Activated CD8-positive, alpha-beta memory T cell treated with anti-CD3 and anti-CD28 coated beads for 48 hours (primary cell): ENCODE measurements around the gene MAP3K5.
"Not testable (repeated sequence)": the region's sequence is repeated elsewhere in the genome, so short reads cannot be mapped to it uniquely, and the experiment has no call there.

Source experiments
- DNase-seq, 3 experiments: peaks; one replicate each; pipeline ENCODE4 v3.0.0-alpha.2; 2020; ENCODE audit warnings: low read depth in 2 of 3, low spot score in 2 of 3

Gene MAP3K5

DNA sequence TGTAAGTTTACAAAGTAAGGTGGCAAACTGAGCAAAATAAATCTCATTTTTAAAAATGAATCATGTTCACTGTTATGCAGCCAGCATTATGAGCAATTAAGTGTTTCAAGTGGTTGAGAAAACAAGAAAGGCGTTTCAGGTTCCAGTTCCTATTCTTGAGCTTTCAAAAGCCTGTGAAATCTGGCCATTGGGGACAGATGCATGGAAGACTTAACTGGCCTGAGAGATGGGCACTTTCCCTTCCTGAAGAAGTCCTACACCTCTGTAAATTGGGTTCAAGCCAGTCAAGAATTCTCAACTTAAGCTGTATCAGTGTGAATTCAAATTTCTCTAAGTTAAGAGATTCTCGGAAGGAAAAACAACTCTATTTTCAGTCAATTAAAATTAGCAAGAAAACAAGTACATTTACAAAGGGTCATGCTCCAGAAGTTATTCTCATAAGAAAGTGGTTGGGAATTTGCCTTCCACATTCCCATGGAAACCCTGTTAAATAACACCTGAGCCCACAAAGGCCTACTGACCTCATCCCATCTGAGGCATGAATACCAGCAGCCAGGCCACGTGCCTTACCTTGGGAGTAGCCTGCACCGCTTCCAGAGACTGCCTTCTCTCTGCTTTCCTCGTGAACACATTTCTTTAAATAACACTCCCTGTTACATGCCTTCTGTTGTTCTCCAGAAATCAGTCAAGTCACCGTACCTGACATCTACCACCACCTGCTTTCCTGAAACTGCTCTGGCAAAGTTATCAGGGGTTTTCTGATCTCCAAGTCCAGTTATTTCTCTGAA is 19.4 kb downstream of the MAP3K5 start:
- DNase-seq = no peak

DNA sequence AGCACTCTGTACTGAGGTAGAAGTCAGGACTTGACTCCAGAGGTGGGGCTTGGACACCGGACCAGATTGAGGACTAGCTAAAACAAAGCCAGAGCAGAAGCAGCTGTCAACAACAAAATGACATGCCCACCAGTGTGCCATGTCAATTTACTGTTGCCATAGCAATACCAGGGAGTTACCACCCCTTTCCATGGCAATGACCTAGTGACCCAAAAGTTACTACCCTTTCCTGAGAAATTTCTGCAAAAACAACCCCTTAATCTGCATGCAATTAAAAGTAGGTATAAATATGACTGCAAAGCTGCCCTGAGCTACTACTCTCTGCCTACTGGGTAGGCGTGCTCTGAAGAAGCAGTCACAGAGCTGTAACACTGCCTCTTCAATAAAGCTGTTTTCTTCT is 21.0 kb downstream of the MAP3K5 start:
- no peak for DNase-seq

DNA sequence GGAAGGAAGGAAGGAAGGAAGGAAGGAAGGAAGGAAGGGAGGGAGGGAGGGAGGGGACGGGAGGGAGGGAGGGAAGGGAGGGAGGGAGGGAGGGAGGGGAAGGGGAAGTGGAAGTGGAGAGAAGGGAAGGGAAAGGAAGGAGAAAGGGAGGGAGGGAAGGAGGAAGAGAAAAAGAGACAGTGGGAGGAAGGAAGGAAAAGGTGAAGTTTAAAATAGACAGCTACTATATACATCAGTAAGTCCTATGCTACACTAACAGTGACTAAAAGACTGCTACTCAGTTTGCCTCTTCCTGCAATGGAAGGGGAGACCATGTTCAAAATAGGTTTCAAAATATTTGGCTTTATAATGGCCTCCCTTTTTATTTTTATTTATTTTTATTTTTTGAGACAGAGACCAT is 22.5 kb downstream of the MAP3K5 start:
- no peak for DNase-seq

DNA sequence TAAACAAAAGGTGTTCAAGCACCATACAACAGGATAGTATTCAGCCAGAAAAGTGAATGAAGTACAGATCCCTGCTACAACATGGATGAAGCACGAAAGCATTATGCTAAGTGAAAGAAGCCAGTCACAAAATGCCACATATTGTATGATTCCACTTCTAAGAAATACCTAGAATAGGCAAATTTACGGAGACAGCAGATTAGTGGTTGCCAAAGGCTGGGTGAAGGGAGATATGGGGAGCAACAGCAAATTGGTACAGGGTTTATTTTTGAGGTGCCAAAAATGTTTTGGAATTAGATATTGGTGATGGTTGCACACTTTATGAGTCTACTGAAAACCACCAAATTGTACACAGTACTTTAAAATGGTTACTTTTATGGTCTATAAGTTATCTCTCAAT is 23.2 kb downstream of the MAP3K5 start:
- DNase-seq = no peak

DNA sequence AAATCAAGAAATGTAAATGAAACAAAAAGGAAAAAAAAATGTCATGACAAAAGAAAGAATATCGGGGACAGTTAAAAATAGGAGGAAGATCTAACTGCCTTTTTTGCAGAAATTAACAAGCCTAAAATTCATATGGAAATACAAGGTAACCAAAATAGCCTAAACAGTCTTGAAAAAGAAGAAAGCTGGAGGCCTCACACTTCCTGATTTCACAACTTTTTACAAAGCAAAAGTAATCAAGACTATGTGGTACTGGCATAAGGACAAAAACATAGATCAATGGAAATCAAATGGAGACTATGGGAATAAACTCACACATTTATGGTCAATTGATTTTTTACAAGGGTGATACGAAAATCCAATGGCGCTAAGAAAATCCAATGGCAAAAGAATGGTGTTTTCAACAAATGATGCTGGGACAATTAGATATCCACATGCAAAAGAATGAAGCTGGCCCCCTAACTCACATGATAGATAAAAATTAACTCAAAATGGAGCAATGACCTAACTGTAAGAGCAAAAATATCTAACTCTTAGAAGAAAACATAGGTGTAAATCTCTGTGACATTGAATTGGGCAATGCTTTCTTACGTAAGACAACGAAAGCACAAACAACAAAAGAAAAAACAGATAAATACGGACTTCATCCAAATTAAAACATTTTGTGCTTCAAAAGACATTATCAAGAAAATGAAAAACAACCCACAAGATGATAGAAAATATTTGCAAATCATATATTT is 24.5 kb downstream of the MAP3K5 start:
- no peak for DNase-seq

DNA sequence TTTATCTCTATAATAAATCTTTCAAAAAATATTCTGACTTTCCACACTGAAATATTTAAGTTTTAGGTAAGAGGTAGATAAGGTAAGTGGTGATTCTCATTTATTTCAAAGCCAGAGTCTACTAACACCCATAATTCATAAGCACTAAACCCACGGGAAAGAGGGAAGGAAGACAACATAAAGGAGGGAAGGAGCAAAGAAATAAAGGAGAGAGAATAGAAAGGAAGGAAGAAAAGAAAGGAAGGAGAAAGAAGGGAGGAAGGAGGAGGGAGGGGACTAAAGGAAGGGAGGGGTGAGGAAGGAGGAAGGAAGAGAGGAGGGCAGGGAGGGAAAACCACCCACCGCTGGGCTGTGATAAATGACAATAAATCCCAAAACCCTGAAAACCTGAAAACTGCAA is 25.2 kb downstream of the MAP3K5 start:
- DNase-seq = no peak

DNA sequence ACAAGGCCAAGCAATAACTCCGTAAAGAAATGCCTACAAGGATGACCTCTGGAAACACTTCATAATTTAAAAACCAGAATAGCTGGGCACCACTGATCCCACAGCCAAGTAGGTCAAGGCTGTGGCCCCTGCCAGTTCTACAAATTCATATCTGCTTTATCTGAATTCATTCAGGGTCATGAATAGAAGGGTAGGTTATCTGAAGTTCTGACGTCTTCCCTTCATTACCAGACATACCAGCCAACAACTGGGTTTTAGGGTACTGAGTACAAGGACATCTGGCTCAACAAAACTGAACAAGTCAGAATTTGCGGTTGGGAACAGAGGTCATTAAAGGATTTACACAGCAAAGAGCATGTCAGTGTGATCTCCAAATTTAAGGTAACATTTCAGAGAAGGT is 26.0 kb downstream of the MAP3K5 start:
- DNase-seq = no peak

DNA sequence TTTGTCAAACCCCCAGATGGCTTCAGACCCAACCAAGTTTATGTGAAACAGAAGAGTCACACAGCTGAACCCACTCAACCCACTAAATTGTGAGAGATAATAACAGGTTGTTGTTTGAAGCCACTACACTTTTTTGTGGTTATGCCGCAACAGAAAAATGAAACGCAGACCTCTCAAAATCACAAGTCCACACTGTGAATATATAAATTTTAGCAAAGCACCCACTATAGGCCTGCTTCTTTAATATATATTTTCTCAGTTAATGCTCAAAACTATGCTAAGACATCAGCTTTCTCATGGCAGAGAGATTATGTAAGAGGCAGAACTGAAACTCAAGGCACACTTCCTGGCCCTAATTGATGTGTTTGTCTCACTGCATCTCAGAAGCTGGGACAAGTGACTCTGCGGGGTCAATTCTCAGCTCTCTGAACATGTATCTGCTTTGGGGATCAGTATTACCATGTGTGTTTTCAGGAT is 27.7 kb downstream of the MAP3K5 start:
- no peak for DNase-seq

DNA sequence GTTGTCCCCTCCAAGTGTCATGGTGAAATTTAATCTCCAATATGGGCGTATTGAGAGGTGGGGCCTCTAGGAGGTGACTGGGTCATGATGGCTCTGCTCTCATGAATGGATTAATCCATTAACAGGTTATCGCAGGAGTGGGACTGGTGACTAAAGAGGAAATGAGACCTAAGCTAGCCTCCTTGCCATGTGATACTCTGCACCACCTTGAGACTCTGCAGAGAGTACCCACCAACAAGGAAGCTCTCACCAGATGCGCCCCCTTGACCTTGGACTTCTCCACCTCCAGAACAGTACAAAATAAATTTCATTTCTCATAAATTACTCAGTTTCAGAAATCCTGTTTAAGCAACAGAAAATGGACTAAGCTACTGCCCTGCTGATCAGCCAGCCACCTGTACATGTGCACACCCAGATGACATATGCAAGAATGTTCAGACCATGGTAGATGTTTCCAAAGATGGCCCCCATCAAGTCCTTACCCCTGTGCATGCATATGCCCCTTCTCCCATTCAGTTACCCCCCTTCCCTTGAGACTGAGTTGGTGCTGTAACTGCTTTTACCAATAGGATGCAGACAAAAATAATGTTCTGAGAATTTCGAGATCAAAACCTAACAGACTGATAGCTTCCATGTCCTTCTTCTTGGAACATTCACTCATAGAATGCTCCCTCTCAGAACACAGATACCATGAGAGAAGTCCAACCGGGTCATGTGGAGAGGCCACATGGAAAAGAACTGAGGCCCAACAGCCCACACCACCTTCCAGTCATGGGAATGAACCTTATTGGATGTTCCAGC is 28.4 kb downstream of the MAP3K5 start:
- DNase-seq = no peak

DNA sequence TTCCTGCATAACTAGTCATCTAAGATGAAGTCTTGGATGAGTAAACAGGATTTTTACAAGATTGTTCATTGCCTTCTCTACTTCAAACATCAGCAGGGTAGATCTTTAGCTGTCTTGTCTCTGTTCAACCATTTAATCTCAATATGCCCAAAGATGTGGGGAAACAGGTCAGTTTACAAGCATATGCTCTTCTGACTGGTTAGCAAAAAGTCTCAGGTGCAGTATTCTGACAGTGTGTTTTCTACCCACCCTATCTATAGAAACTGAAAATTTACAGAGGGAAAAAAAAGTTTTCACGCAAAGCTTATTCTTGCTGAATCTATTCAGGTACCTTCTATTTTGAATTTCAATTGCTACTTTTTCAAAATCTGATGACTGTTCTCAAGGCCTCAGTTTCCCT is 29.0 kb downstream of the MAP3K5 start:
- DNase-seq = no peak

DNA sequence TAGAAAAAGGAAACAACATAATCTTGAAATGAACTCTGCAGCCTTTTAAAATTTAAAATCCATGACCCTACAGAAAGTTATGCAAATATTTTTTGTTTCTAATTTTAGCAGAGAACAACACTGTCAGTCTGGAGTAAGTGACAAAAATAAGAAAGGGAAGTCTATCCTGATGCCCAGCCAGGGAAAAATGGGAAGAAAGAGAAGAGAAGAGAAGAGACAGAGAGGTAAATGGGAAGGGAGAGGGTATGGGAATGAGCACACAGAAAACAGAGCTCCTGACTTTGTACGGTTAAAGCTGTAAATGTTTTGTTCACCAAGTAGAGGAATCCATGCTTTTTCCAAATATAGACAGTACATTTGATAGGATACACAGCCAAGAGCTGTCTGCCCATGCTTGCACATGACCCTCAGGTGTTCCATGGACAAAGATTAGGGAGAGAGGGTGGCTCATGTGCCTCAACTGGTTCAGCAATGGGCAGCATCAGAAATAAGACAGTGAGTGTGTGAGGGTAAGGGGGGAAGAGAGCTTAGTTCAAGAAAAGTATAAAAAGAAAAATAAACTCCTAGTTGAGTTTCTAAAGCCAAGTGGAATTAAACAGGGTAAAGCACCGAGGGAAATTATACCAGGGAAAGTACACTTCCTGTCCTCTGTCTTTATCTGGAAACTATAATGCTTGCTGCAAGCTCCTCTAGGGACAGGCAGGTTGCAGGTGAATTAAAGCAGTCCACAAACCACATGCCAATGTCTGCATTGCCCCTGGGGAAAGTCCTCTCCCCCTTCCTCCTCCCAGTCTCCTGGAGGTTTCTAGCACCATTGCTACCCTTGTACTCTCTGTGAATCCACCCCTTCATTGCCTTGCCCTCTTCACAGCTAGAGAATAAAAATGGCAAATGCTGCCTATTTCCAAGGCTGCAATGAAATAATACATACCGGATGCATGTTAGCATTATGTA is 30.0 kb downstream of the MAP3K5 start:
- DNase-seq = no peak

DNA sequence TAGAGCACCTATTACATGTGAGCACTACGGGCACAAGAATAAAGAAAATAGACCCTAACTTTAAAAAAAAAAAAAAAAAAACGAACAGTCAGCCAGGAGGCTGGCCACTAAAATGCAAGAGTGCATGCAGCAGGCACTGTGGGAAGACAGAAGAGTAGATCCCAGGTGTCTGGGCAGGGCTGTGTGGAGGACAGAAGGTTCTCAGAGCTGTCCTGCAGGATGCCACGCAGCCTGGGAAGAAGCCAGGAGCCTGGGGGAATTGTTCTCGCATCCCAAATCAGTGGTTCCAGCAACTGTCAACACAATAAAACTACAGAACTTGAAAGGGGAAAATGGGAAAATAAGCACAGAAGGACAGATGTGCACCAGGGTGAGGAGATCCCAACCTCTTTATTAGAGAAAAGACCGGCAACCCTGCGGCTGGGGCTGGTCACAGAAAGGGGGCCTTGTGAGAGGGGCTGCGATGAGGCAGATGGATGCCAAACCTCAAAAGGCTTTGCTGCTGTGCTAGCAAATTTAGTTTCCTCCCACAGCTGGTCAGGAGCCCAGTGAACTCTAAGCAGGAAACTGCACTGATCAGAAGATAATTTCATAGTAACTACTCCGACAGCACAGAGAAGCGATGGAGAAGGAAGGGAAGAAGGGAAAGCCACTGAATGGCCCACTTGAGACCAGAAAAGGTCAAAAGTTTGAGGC is 30.9 kb downstream of the MAP3K5 start:
- no peak for DNase-seq

DNA sequence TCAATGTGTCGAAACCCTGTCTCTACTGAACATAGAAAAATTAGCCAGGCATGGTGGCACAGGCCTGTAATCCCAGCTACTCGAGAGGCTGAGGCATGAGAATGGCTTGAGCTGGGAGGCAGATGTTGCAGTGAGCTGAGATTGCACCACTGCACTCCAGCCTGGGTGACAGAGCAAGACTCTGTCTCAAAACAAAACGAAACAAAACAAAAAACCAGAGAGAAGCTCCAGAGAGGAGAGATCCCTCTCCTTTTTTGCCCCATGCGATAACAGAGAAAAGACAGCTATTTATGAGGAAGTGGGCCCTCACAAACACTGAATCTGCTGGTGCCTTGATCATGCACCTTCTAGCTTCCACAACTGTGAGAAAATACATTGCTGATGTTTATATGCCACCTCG is 31.5 kb downstream of the MAP3K5 start:
- DNase-seq = not testable (repeated sequence)

DNA sequence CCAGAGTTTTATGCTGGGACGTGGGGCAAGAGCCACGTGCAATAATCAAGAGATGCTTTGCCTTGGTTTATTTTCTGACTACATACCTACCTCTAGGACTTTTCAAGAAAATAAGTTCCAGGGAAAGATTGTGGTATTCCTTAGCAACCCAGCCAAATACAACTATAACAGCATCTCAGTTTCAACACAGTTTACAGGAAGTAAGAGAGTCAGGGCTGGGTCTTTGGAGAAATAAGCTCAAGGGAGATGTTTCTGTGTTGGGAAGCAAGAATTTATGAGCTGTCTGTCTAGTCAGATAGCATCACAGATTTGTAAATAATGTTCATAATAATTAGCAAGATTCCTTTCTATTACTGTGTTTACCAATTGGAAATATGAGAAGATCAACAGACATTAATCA is 35.1 kb downstream of the MAP3K5 start:
- no peak for DNase-seq

DNA sequence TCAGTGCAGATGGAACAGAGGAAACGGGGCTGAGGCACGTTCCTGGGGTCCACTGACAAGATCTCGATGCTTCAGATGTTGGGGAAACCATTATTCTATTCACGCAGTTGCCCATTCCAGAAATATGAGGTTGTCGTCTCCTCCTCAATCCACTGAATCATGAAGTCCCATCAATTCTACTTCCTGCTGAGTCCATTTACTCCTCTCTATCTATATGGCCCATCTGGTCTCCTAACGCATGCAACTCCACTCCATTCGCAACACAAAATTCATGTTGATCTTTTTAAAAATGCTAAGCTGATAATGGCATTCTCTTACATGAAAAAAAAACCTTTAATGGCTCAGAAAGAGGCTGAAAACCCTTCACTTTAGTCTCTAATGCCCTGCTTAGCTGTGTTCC is 37.5 kb downstream of the MAP3K5 start:
- no peak for DNase-seq

DNA sequence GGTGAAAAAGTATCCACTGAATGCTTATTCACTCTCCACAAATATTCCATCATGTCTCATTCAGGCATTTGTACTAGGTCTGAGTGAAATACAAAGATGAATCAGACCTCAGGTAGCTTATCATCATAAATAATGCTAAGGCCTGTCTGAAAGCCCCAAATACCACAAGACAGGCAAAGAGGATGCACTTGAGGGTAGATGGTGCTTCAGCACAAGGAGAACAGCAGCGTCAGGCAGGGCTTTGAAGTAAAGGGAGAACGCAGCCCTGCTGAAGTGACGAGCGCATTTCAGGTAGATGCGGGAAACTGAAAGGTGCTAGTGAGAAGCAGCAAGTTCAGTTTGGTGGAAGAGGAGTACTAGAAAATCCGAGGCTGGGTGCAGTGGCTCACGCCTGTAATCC is 38.7 kb downstream of the MAP3K5 start:
- DNase-seq = no peak

DNA sequence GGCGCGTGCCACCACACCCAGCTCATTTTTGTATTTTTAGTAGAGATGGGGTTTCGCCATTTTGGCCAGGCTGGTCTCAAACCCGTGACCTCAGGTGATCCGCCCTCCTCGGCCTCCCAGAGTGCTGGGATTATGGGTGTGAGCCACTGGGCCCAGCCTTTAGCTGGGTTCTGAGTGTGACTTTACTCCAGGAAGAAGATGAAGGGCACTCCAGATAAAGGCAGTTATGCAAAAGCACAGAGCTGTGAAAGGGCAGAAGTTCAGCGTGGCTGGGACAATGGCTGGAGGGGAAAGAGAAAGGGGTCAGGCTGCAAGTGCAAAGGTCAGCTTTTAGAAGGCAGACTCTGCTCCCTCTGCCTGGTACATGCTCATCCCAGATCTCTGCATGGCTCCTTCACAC is 39.7 kb downstream of the MAP3K5 start:
- DNase-seq = no peak

DNA sequence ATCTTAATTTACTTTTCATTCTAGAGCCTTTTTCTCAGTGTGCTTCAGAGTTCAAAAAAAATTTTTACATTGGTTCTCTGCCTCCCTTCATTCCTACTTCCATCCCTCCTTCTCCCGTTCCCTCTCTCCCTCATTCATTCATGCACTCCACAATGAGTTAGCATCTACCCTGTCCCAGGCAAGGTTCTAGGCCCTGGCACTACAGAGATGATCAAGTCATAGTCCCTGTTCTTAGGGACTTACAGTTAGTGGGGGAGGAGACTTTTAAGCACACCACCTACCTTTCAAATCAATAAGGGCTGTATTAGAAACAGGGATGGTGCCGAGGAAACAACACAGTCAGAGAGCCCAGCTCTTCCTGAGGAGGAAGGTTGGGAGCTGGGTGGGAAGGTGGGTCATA is 40.3 kb downstream of the MAP3K5 start:
- no peak for DNase-seq

DNA sequence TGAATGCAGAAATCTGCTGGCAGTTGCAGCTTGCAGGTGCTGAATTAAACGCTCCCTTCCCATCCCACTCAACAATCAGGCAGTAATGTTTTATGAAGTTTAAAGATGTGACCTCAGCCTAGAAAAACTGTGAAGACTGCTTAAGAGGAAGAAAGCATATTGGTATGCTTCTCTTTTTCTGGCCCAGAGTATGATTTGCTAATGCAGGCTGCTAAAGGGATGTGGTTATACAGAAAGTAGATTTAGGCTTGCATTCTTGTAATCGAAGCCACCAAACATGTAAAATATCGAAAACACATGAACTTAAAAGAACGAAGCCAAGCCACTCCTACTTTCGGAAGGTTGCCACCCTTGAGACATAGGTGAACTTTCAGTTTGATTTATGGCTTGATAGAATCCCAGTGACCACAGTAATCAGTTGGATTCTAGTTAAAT is 40.7 kb downstream of the MAP3K5 start:
- DNase-seq = no peak
